Measurements from ENCODE around the gene STIP1. TPM values are rescaled to one million over a fixed set of nuclear protein-coding genes. Genes with fewer than 3 reads are reported as not detected.
A peak's percentile ranks its signal among the peaks of the same experiment; 100 is the strongest.

STIP1 gene
- total and polyA plus RNA-seq, 4 donors = 22.6 to 58.1 (median 42.5) TPM

DNA sequence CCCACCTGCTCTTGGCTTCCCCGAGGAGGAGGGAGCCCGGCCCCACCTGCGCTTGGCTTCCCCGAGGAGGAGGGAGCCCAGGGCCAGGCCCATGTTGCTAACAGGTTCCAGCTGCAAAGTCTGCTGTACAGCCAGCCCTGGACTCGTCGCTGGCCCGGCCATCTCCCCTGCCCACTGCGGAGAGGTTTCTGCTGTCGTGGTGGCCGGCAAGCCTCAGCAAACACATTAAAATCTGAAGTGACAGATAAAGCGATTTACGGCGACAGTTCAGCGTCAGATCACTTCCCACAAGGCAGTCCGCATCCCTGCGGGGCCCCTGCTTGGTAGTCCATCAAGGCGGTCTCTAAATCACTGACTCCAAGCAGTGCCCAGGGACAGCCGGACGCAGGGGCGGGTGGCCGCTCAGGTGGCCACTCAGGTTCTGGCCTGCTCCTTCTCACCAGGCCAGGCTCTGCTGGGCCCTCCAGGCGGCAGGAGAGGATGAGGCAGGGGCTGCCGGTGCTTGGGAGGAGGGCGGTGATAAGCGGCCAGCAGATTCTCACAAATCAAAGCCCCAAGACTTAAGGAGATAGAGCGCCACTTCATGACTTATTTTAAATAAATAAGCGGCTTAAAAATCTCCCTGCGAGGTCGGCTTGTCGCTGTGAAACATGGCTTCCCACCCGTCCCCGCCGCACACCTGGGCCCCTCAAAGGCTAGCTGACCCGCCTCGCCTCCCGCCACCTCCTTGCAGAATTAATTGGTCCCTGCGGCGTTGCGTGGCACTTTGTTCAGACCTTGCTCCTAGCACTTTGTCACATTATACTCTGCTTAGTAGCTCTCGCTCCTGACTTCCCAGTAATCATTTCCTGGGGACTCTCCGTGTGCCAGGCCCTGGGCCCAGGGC lies 41.1 kb upstream of the STIP1 start (continued):
- no peak for TF ChIP-seq FOXA2 (IDR thresholded peaks at IDR 0.05)
- TF ChIP-seq EGR1 (IDR thresholded peaks at IDR 0.05; ENCODE audit: low read depth in 2 of 2) = no peak
- TF ChIP-seq HNF4A (conservative IDR thresholded peaks at IDR 0.05) = no peak
- TF ChIP-seq FOXA1 (IDR thresholded peaks at IDR 0.05) = no peak

DNA sequence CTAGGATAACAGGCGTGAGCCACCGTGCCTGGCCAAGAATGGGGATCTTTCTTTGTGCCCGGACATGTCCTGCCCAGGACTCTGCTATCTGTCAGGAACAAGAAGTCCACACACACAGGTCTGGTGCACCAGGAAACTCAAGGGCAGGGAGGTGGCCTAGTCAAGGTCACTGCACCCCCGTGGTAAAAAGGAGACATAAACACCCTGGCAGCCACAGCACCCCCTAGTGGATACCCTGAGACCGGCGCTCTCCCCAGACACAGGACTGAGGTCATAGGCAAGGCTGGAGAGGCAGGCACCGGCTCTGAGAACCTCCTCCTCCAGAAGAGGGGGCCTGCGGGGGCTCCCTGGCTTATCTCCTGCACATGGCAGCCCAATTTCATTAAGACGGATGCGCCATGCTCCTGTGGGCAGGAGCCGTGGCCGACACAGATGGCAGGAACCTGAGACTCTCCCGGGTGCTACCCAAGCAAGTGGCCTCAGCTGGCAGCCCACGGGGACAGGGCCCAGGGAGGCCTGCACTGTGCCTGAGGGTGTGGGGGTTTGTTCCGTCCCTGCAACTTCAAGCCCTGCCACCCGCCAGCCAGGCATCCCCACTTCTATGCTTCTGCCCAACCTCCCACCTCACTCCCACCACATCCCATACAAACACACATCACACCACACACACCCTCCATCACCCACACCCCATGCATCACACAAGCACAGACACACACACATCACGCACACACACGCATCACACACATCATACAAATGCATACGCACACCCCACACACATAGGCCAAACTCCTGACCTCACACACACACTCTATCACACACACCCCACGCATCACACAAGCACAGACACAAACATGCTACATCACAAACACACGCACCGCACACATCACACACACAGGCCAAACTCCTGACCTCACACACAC lies 39.7 kb upstream of the STIP1 start:
- no peak overlapping the region for H3K27ac ChIP-seq (ENCODE audit: low read depth in 1 of 2, low read length in 2 of 2)
- TF ChIP-seq RAD21 (IDR thresholded peaks at IDR 0.05) (peak; percentile 60 to 75), HNF4G (IDR thresholded peaks at IDR 0.05) (no peak), FOXA2 (IDR thresholded peaks at IDR 0.05) (no peak), SP1 (IDR thresholded peaks at IDR 0.05) (no peak), HNF4A (conservative IDR thresholded peaks at IDR 0.05) (no peak), NR2F2 (IDR thresholded peaks at IDR 0.05) (no peak), EGR1 (IDR thresholded peaks at IDR 0.05; ENCODE audit: low read depth in 2 of 2) (no peak), RXRA (IDR thresholded peaks at IDR 0.05) (no peak), YY1 (IDR thresholded peaks at IDR 0.05) (no peak), FOXA1 (IDR thresholded peaks at IDR 0.05) (no peak), JUND (IDR thresholded peaks at IDR 0.05) (no peak), GABPA (IDR thresholded peaks at IDR 0.05 in 1 of 2, conservative IDR thresholded peaks at IDR 0.05 in 1 of 2) (no peak)
- TF ChIP-seq, protein P1, sequence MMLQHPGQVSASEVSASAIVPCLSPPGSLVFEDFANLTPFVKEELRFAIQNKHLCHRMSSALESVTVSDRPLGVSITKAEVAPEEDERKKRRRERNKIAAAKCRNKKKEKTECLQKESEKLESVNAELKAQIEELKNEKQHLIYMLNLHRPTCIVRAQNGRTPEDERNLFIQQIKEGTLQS (IDR thresholded peaks at IDR 0.05) = no peak
- TF ChIP-seq, protein P2, sequence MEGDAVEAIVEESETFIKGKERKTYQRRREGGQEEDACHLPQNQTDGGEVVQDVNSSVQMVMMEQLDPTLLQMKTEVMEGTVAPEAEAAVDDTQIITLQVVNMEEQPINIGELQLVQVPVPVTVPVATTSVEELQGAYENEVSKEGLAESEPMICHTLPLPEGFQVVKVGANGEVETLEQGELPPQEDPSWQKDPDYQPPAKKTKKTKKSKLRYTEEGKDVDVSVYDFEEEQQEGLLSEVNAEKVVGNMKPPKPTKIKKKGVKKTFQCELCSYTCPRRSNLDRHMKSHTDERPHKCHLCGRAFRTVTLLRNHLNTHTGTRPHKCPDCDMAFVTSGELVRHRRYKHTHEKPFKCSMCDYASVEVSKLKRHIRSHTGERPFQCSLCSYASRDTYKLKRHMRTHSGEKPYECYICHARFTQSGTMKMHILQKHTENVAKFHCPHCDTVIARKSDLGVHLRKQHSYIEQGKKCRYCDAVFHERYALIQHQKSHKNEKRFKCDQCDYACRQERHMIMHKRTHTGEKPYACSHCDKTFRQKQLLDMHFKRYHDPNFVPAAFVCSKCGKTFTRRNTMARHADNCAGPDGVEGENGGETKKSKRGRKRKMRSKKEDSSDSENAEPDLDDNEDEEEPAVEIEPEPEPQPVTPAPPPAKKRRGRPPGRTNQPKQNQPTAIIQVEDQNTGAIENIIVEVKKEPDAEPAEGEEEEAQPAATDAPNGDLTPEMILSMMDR (IDR thresholded peaks at IDR 0.05; ENCODE audit: low read depth, low read length, missing input control) = peak; percentile 64
- TF ChIP-seq, protein P3, sequence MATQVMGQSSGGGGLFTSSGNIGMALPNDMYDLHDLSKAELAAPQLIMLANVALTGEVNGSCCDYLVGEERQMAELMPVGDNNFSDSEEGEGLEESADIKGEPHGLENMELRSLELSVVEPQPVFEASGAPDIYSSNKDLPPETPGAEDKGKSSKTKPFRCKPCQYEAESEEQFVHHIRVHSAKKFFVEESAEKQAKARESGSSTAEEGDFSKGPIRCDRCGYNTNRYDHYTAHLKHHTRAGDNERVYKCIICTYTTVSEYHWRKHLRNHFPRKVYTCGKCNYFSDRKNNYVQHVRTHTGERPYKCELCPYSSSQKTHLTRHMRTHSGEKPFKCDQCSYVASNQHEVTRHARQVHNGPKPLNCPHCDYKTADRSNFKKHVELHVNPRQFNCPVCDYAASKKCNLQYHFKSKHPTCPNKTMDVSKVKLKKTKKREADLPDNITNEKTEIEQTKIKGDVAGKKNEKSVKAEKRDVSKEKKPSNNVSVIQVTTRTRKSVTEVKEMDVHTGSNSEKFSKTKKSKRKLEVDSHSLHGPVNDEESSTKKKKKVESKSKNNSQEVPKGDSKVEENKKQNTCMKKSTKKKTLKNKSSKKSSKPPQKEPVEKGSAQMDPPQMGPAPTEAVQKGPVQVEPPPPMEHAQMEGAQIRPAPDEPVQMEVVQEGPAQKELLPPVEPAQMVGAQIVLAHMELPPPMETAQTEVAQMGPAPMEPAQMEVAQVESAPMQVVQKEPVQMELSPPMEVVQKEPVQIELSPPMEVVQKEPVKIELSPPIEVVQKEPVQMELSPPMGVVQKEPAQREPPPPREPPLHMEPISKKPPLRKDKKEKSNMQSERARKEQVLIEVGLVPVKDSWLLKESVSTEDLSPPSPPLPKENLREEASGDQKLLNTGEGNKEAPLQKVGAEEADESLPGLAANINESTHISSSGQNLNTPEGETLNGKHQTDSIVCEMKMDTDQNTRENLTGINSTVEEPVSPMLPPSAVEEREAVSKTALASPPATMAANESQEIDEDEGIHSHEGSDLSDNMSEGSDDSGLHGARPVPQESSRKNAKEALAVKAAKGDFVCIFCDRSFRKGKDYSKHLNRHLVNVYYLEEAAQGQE (IDR thresholded peaks at IDR 0.05) = no peak
- TF ChIP-seq, protein P4, sequence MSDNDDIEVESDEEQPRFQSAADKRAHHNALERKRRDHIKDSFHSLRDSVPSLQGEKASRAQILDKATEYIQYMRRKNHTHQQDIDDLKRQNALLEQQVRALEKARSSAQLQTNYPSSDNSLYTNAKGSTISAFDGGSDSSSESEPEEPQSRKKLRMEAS (IDR thresholded peaks at IDR 0.05) = no peak
- no peaks in the 10 kb centered on the region for H3K9me3 ChIP-seq (ENCODE audit: control insufficient read depth in 4 of 4, low read length in 3 of 4)
- no peak overlapping the region for H3K4me3 ChIP-seq (ENCODE audit: low read depth in 1 of 3, low read length in 3 of 3)
- no peak overlapping the region for H3K9ac ChIP-seq (ENCODE audit: low read depth in 1 of 2, low read length in 2 of 2)
- H3K36me3 ChIP-seq (ENCODE audit: control insufficient read depth in 4 of 4, insufficient read depth in 3 of 4, low read depth in 1 of 4, low read length in 3 of 4) = no peaks in the 10 kb centered on the region
- 78% methylated on average over 22 of the region's 22 CpGs for WGBS
- H3K4me1 ChIP-seq (ENCODE audit: control insufficient read depth in 4 of 4, insufficient read depth in 4 of 4, low read length in 3 of 4) = peaks cover 2 to 18% (median 15%) of the 10 kb centered on the region in 4 donors
- DNase-seq (ENCODE audit: low spot score) = peak; percentile 72
- no peaks in the 10 kb centered on the region for H3K27me3 ChIP-seq (ENCODE audit: control insufficient read depth in 4 of 4, insufficient read depth in 4 of 4, low read length in 3 of 4)

Data from liver (tissue), 9 donors.